Fibroblast of peridontal ligament (primary cell): Measurements from ENCODE around the gene C10orf62.
"Not testable (repeated sequence)": the region's sequence is repeated elsewhere in the genome, so short reads cannot be mapped to it uniquely, and the experiment has no call there.

Source experiments
- DNase-seq: peaks from one replicate; pipeline ENCODE4 v3.0.0-alpha.2; 2010; ENCODE audit errors: extremely low read depth

Gene C10orf62

DNA sequence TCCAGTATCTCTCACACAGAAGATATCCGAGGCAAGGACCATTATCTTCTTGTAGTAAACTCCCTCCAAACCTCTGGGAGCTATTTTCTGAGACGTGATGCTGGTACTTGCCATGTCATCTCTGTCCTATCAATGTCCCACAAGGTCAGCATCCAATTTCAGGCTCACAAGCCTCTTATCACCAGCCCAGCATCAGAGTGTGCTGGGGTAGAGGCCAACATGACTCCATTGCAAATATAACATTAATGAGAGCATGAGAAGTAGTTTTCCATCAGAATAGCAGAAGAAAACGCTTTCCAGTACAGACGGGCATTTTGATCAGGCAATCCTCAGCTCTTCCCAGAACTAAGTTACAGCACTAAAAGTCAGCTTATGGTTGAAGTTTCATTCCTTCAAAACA is 38.2 kb downstream of the C10orf62 start:
- no peak for DNase-seq

DNA sequence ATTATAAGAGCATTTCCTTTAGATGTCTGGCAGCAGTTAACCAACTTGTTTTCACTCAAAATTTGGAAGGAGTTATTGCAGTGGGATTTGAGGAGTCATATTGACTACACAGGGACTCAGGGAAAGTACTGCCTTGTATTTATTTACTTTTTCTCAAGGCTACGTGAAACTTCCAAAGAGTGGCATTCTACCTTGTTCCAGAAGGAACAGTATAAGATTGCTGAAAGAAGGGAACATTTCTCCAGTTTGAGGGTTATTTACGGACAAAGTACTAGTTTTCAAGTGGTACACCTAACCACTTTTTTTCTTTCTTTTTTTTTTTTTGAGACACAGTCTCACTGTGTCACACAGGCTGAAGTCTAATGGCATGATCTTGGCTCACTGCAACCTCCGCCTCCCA is 38.7 kb downstream of the C10orf62 start:
- DNase-seq = no peak

DNA sequence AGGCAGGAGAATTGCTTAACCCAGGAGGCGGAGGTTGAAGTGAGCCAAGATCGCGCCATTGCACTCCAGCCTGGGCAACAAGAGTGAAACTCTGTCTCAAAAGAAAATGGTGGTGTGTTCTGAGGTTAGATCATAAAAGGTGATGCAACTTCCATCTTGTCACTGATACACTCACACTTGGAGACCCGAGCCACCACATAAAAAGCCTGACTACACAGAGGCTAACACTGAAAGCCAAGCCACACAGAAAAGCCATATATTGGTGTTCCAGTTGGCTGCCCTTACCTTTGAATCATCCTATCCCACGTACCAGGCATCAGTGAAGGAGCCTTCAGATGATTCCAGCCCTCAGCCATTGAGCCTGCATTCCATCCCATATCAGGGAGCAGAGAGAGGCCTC is 39.8 kb downstream of the C10orf62 start:
- no peak for DNase-seq

DNA sequence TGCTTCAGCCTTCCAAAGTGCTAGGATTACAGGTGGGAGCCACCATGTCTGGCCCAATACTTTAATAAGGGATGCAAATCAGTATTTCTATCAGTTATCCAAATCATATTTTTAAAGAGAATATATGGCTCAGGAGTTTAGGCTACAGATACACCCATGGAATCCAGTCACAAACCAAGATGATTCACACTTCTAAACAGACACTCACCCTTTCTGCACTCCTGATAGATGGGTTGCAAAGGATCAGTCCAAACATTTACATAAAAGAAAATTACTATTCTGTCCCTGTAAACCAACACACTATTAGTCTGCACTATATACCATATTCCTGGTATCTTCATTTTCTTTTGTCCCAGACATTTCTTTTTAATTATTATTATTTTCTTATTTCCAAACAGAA is 41.6 kb downstream of the C10orf62 start:
- no peak for DNase-seq

DNA sequence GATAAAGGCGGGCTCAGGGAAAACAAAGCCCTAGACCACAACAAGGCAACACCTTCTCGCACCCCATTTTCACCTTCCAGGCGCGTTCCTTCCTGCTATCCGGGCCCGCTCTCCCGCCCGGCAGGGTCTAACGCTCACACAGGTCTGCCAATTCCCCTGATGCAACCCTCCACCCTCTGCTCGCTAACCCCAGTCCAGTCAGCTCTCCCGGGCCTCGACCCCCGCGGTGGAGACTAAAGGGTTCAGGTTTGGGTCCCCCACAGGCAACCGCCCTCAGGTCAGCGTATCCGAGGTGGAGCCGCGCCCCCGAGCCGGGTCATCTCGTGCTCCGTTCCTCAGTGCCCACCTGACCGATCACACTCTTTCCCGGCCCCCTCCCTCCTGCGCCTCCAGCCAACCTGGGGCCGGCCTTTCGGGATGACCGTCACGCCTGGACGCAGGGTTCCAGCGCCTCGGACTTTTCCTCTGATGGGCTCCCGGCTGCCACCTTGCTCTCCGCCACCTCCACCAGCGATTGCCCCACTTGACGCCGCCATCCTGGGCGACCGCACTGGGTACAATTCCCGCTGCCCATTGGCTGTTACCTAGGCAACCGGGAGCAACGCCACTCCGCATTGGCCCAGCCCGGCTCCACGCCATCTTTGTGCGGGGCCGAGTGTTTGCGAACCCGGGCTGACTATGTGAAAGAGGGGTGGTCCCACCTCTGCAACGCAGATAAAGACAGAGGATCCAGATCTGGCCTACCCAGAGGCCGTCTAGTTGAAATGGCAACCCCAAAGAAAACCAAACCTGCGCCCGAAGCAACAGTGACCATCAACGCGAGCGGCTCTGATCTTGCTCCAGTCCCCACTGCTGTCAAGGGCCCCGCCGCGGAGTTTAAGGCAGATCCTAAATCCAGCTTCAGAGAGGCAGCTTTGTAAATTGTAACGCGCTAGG is 43.7 kb downstream of the C10orf62 start, which contains the start of gene MORN4:
MORN4 (minus strand) TSS at position 552 of the 936 bp plus-strand sequence. CDS start 13,847 bp downstream, outside the sequence.
- DNase-seq = peak; percentile 88

DNA sequence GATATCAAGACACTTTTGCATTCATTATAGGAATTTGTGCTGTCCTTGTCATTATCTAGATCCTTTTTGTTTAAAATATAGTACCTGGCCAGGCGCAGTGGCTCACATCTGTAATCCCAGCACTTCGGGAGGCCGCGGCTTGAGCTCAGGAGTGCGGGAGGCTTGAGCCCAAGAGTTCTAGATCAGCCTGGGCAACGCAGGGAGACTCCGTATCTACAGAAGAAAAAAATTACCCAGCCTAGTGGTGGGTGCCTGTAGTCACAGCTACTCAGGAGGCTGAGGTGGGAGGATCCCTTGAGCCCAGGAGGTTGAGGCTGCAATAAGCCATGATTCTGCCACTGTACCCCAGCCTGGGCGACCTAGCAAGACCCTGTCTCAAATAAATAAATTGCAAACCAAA is 44.4 kb downstream of the C10orf62 start:
- no peak for DNase-seq

DNA sequence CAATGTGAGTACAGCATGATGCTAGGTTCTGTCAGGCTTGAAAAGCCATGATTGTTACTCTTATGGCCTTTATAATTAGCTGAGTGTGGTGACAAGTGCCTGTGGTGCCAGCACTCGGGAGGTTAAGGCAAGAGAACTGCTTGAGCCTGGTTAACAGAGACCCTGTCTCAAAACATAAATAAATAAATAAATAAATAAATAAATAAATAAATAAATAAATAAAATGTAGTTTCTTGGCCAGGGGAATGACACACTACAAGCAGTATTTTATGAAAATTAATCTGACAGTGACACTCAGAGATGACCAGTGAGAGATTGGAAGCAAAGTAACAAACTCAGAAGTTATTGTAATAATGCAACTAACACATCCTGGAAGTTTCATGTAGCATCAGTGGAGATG is 46.1 kb downstream of the C10orf62 start:
- DNase-seq = no peak

DNA sequence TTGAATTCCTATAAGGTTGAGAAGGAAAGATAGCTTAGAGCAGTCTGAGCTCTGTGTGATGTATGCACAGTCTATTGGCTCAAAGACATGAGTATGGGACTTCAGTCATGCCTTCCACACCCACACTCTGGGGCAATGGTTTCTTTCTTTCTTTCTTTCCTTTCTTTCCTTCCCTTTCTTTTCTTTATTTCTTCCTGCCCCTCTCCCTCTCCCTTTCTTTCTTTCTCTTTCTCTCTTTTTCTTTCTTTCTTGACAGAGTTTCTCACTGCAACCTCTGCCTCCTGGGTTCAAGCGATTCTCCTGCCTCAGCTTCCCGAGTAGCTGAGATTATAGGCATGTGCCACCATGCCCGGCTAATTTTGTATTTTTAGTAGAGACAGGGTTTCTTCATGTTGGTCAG is 49.6 kb downstream of the C10orf62 start:
- not testable (repeated sequence) for DNase-seq

DNA sequence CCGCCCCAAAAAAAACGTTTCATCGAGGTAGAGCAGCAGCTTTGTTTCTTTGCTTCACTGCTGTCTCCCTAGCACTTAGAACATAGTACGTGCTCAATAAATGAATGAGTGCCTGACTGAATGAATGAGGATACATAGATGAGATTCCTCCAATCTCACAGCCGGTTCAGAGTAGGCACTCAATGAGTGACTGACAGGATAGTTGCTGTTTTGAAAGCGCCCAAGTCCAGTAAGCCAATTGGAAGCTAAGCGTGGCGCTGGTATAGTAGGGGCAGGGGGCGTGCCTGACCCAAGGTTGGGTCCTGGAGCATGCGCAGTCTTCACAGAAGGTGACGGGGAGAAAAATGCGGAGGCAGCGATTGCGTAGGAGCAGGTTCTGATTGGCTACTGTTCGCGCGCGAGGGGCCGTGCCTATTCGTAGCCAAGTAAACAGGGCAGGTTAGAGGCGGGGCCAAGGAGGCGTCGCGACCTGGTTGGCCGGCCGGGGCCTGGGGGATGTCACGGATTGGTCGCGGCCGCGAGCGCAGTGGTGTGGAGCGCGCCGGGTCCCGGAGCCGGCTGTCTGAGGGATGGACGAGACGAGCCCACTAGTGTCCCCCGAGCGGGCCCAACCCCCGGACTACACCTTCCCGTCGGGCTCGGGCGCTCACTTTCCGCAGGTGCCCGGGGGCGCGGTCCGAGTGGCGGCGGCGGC is 50.8 kb downstream of the C10orf62 start, which contains the start of gene PI4K2A:
PI4K2A (plus strand) TSS at position 498 of the 694 bp plus-strand sequence; CDS start at position 570, 72 bp downstream.
- DNase-seq = peak; percentile 99
